ENCODE measurements around the gene FGR. TPM values are rescaled to one million over a fixed set of nuclear protein-coding genes. Genes with fewer than 3 reads are reported as not detected.

FGR gene
- total RNA-seq, 1 donor from 2014 or later = not detected

DNA sequence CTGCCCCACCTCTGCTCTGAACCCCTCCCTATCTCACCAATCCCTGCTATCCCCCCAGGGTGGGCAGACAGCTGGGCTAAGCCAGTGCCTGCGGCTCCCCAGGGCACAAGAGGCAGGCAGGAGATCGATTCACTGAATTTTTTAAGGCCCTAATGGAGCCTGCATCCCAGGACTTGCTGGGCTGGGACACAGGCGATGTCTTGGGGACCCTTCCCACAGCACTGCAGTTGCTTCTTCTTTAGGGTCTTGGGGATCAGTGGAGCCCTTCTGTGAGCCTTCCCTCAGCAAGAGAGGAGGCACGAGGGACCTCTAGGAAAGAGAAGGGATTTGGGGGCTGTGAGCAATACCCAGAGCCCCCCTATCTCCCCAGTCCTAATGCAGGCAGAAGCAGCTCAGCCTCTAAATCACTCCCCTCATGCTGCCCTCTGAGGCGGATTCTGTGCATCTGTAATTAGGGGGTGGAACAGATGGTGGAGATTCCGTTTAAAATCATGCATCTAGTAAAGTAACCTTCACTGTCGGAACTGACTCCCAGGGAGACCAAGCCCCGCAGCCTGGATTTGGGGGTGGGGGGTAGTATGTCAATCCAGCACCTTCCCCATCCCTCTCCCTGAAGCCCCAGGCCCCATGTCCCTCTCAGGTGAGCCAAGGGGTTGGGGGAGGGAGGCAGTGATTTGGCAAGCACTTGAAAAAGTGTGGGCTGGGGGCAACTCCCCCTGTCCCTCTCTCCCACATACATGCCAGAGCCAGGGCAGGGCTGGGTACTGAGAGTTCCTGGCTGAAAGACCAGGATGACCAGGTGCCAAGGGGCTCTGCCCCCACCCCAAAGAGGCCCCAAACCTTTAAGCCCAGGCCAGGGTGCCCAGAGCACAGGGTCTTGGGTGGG is 41.1 kb downstream of the FGR start:
- no peak for DNase-seq (ENCODE audit: low read depth)
- TF ChIP-seq, protein P1, sequence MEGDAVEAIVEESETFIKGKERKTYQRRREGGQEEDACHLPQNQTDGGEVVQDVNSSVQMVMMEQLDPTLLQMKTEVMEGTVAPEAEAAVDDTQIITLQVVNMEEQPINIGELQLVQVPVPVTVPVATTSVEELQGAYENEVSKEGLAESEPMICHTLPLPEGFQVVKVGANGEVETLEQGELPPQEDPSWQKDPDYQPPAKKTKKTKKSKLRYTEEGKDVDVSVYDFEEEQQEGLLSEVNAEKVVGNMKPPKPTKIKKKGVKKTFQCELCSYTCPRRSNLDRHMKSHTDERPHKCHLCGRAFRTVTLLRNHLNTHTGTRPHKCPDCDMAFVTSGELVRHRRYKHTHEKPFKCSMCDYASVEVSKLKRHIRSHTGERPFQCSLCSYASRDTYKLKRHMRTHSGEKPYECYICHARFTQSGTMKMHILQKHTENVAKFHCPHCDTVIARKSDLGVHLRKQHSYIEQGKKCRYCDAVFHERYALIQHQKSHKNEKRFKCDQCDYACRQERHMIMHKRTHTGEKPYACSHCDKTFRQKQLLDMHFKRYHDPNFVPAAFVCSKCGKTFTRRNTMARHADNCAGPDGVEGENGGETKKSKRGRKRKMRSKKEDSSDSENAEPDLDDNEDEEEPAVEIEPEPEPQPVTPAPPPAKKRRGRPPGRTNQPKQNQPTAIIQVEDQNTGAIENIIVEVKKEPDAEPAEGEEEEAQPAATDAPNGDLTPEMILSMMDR (conservative IDR thresholded peaks at IDR 0.05; ENCODE audit: low read depth, low read length) = no peak
- H3K4me3 ChIP-seq (ENCODE audit: low read depth, low read length) = no peak overlapping the region

DNA sequence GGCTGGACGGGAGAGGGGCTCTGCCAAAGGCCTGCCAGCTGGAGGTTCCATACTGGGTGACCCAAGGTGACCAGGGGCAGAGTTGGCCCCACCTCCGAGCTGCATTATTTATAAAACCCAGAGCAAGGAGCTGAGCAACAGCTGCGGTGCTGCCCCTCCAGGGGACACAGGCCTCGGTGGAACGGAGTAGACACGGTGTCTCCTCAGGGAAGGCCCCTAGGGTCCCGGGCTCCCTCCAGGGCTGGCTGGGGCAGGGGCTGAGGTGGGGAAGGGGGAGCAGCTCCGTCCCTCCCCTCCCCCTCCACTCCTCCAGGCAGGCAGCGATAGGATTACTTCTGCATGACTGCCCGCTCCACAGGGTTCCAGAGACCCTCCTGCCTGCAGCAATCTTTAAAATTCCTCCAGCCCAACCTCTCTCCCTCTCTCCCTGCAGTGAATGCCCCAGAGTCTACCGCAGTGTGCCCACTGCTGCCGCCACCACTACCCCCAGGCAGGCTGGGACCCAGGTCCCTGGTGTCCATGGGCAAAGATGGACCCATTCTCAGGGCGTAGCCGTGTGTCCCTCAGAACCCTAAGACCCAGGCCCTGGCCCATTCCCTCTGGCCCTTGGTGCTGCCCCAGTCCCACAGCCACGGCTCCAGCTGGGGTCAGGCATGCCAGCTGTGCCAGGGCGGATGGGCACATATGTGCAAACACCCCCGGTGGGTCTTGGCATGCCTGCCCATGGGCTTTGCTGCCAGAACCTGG is 41.9 kb downstream of the FGR start:
- TF ChIP-seq, protein P1 (conservative IDR thresholded peaks at IDR 0.05; ENCODE audit: low read depth, low read length) = no peak
- no peak overlapping the region for H3K4me3 ChIP-seq (ENCODE audit: low read depth, low read length)
- DNase-seq (ENCODE audit: low read depth) = no peak

DNA sequence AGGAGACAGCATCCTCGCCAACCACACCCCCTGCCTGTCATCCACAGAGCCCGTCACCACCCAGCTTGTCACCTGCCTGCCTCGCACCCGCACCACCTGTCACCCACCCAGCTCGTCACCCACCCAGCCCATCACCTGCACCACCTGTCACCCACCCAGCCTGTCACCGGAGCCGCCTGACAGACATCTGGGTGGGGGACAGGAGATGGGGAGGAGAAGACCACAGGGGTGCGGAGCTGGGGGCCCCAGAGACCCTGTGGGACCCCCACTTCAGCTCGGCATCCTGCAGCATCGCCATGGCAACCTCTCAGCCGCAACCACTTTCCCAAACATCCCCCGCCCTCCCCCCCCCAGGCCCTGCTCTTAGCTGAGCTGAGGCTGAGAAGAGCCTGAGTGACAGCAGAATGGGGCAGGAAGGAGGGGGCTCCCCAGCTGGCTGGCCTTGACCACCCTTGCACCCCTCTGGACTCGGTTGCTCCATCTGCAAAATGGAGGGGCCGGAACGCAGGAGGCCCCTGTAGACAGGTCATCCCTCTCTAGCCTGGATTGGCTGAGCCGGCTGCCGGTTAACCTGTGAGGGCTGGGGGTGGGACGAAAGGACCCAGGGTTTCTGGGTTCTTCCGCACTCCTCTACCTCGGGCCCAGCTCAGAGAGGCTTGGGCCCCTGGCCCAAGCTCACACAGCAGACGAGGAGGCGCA is 42.6 kb downstream of the FGR start:
- TF ChIP-seq, protein P1 (conservative IDR thresholded peaks at IDR 0.05; ENCODE audit: low read depth, low read length) = no peak
- DNase-seq (ENCODE audit: low read depth) = no peak
- H3K4me3 ChIP-seq (ENCODE audit: low read depth, low read length) = no peak overlapping the region

DNA sequence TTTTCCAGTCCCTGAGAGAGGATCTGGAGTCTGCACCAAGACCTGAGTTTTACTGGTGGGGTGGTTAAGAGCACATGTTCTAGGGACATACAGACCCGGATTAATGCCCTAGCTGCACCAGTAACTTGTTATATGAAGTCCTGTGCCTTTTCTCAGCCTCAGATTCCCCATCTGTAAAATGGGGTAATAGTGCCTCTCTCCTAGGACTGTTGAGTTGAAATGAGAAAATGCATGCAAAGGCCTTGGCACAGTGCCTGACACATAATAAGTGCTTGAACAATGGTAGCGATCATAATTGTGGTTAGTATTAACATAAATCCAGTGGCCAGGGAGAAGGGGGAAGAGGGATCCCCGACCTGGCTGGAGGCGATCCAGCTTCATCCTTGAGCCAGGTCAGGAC is 43.4 kb downstream of the FGR start:
- H3K4me3 ChIP-seq (ENCODE audit: low read depth, low read length) = no peak overlapping the region
- DNase-seq (ENCODE audit: low read depth) = no peak
- TF ChIP-seq, protein P1 (conservative IDR thresholded peaks at IDR 0.05; ENCODE audit: low read depth, low read length) = no peak

DNA sequence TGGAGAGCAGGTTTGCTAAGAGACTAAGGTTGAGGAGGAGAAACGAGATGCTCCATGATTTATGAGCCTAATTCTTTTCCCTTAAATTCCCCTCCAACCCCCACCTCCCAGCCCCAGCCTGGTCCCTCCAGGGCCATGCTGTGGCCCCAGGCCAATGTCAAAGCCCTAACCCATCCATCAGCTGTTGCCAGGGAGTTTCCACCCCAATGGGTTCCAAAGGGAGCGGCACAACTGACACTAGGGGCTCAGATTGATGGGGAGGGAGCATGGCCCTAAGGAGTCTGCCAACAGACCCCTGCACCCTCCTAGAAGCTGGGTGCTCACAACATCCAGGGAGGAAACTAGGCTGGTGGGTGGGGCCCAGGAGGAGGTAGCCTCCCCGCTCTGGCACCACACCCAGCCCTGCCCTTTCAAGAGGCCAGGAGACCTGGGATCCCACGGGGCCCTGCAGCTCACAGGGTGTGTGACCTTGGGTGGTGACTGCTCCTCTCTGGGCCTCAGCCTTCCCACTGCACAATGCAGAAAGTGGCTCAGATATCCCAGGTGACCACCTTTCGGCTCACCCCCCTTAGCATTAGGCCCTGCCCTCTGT is 44.0 kb downstream of the FGR start:
- H3K4me3 ChIP-seq (ENCODE audit: low read depth, low read length) = no peak overlapping the region
- TF ChIP-seq, protein P1 (conservative IDR thresholded peaks at IDR 0.05; ENCODE audit: low read depth, low read length) = no peak
- no peak for DNase-seq (ENCODE audit: low read depth)

DNA sequence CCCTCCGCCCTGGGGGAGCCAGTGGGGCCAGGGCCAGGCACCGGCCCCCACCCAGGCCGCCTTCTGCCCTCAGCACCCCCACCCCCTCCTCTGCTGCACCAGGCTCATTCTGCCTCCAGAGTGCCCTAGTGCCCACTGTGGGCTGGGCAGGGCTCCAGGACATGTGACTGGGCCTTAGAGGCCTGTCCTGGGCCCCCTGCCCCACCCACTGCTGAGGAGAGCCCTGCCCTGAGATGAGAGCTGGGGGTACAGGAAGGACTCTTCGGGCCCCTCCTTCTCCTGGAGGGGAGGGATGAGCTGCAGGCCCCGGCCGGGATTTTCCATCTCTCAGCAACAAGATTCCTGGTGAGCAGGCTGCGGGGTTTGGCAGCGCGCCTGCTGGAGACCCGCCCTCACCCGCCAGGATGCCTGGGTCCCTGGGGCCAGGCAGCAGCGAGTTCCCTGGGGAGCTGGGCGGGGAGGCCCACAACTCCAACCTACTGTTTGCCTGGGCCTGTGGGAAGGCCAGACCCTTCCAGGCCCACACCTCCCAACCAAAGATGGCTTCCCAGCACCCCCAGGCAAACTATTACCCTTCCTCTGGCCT is 45.1 kb downstream of the FGR start:
- H3K4me3 ChIP-seq (ENCODE audit: low read depth, low read length) = no peak overlapping the region
- no peak for DNase-seq (ENCODE audit: low read depth)
- TF ChIP-seq, protein P1 (conservative IDR thresholded peaks at IDR 0.05; ENCODE audit: low read depth, low read length) = no peak
